Choroid plexus epithelial cell (primary cell): ENCODE data around the gene TBC1D22B.

Experiments used
- DNase-seq: peaks from one replicate; pipeline ENCODE4 v3.0.0-alpha.2; 2010; ENCODE audit warnings: low read depth
- H3K4me3 ChIP-seq: 2 replicates; pipeline ENCODE4 v1.5.1; 2011; ENCODE audit warnings: low read depth, mild to moderate bottlenecking, control low read depth, low read length, moderate library complexity
- TF ChIP-seq, protein P1 (sequence below): conservative IDR thresholded peaks from 2 replicates; pipeline ENCODE4 v1.5.1; 2011; ENCODE audit warnings: low read depth, mild to moderate bottlenecking, control low read depth, inconsistent platforms, low read length, moderate library complexity

The TBC1D22B gene, protein sequence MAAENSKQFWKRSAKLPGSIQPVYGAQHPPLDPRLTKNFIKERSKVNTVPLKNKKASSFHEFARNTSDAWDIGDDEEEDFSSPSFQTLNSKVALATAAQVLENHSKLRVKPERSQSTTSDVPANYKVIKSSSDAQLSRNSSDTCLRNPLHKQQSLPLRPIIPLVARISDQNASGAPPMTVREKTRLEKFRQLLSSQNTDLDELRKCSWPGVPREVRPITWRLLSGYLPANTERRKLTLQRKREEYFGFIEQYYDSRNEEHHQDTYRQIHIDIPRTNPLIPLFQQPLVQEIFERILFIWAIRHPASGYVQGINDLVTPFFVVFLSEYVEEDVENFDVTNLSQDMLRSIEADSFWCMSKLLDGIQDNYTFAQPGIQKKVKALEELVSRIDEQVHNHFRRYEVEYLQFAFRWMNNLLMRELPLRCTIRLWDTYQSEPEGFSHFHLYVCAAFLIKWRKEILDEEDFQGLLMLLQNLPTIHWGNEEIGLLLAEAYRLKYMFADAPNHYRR

DNA sequence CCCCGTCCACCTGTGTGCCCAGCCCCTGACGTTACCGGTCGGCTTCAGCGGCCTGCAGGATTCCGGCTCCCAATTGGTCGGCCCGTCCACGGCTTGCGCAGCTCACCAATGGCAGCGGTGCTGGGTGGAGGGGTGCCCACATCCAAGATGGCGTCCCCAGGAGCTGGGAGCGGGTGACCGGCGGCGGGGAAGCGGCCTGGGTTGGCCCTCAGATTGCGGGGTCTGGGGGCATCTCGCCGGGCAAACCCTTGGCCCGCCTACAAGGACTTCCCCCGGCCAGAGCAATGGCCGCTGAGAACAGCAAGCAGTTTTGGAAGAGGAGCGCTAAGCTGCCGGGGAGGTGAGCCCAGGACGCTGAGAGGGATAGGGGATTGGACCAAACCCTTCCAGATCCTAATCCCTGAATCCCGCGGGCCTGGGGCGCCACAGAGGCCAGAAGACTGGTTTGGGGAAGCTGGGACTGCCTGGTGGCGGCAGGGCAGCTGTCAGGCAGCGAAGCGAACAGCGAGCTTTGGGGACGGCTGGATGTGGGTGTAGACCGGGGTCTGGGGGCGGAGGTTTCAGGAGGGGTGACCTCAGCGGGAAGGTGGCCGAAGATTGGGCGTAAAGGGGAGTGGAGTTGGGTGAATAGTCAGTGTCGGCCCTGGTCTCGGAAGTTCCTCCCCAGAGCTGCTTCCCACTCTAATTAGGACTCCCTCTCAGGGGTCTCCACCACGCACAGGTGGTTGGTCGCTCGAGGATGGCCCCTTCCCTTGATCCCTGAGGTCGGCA is at the start of gene TBC1D22B, which contains the start of gene TMEM217:
Gene TBC1D22B (plus strand): TSS at position 139 of the 771 bp plus-strand sequence. CDS start 146 bp downstream, at position 285.
Gene TMEM217 (minus strand): TSS at position 511 of the 771 bp plus-strand sequence. CDS start 39,114 bp downstream, outside the sequence.
- DNase-seq: peak; percentile 98
- H3K4me3 ChIP-seq: peak within 1 kb of the TSS; percentile 98
- TF ChIP-seq, protein P1, sequence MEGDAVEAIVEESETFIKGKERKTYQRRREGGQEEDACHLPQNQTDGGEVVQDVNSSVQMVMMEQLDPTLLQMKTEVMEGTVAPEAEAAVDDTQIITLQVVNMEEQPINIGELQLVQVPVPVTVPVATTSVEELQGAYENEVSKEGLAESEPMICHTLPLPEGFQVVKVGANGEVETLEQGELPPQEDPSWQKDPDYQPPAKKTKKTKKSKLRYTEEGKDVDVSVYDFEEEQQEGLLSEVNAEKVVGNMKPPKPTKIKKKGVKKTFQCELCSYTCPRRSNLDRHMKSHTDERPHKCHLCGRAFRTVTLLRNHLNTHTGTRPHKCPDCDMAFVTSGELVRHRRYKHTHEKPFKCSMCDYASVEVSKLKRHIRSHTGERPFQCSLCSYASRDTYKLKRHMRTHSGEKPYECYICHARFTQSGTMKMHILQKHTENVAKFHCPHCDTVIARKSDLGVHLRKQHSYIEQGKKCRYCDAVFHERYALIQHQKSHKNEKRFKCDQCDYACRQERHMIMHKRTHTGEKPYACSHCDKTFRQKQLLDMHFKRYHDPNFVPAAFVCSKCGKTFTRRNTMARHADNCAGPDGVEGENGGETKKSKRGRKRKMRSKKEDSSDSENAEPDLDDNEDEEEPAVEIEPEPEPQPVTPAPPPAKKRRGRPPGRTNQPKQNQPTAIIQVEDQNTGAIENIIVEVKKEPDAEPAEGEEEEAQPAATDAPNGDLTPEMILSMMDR: no peak

DNA sequence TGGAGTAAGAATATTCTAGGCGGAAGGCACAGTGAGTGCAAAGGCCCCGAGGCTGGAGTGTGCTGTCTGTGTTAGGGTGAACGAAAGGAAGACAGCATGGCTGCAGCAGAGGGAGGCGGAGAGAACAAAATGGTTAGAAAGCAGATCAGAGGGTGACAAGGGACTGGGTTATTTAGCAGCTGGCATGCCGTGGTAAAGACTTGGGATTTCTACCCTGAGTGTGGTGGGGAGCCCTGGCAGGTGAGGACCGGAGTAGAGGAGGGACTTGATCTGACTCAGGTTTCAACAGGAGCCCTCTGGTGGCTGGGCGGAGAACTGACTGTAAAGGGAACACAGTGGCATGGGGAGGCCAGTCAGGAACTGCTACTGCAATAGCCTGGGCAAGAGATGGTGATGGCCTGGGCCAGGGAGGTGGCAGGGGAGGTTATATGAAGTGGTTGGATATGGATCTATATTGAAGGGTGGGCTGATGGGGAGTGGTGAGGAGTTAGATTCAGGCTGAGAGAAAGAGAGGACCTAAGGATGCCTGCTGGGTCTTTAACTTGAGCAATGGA is 49.6 kb upstream of the TBC1D22B start:
- H3K4me3 ChIP-seq: no peak overlapping the region
- TF ChIP-seq, protein P1: peak; percentile 92
- peak; percentile 91 for DNase-seq

DNA sequence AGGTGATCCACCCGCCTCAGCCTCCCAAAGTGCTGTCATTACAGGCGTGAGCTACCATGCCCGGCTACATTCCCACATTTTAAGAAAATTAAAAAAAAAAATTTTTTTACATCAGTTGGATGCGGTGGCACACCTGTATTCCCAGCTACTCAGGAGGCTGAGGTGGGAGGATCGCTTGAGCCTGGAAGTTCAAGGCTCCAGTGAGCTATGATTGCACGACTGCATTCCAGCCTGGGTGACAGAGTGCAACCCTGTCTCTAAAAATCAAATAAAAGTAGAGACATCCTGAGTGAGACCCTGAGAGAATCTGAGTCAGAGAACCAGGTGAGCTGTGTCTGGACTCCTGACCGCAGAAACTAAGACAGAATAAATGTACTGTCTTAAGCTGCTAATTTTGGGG is 48.8 kb upstream of the TBC1D22B start:
- TF ChIP-seq, protein P1: no peak
- H3K4me3 ChIP-seq: no peak overlapping the region
- no peak for DNase-seq

DNA sequence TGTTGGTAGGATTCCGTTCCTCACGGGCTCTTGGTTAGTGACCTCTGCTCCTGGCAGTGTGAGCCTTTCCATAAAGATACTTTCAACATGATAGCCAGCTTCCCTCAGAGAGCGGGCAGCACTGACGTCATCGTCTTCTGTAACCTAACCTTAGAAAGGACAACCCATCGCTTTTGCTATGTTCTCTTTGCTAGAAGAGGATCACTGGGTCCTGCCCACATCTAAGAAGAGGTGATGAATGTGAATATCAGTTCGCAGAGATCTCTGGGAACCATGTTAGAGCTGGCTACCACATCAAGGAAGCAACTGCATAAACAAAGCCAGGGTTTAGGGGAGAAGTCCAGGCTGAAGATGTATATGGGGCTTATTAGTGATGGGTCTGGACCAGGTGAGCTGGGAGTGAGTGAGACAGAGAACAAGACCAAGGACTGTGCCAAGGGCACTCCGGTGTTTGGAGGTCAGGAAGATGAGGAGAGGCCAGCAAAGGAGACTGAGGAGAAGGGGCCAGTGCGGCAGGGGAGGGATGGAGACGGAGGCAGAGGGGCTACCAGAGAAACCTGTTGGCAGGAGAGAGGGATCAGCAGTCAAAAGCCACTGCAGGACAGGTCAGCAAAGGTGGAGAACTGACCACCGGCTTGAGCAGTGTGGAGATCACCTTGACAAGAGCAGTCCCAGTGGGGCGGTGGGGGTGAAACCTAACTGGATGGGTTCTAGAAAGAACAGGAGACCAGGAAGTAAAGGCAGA is 47.9 kb upstream of the TBC1D22B start:
- TF ChIP-seq, protein P1: no peak
- no peak for DNase-seq
- H3K4me3 ChIP-seq: no peak overlapping the region

DNA sequence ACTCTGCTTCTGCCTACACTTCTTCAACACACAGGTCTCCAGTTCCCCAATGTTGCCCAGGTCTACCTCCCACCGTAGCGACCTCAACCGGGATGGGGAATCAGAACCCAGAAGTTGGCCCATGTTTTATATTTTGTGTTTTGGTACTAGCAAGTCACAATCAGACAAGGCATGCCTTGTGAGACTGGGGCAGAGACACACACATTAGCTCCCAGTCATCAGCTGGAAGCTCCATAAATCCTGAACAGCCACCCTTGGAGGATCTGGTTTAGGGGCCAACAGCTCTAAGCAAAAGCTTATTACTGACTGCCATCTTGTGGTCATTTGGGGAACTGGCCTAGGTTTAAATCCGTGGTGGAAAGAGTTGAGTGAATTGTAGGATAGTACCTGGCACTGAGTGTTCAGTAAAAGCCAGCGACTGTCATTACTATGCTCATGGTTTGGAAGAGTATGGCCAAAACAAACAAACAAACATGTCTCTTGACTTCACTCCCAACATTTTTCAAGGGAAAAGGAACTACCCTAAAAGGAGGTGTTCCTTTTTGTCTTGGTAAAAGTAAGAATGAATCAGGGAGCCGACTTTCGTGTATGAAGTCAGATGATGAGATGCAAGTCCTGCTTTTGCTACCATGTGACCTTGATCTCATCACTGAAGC is 47.1 kb upstream of the TBC1D22B start:
- H3K4me3 ChIP-seq: no peak overlapping the region
- peak; percentile 91 for DNase-seq
- TF ChIP-seq, protein P1: peak; percentile 95

DNA sequence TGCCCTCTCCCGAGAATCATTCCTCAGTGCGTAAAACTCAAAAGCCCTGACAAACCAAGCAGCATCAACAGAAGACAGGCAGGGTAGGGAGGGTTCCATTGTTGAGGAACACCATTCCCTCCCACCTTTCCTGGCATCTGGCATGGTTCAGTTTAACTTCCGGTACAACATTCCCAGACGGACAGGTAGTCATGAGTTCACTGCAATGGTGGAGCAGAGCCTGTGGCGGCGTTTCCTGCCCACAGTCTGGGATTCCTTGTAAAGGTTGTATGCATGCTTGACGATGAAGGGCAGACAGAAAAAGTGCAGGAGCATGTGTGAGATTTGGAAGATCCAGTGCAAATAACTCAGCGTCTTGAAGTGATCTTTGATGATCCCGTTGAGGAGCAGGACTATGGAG is 45.3 kb upstream of the TBC1D22B start:
- no peak for DNase-seq
- TF ChIP-seq, protein P1: no peak
- H3K4me3 ChIP-seq: no peak overlapping the region
